Immature natural killer cell (primary cell): ENCODE measurements around the gene ELF1. TPM values are rescaled to one million over a fixed set of nuclear protein-coding genes. Genes with fewer than 3 reads are reported as not detected.
"Not testable (repeated sequence)": the region's sequence is repeated elsewhere in the genome, so short reads cannot be mapped to it uniquely, and the experiment has no call there.

Experiments
- DNase-seq, 3 donors: peaks; one replicate each; pipeline ENCODE4 v3.0.0; 2022; ENCODE audit warnings: mixed read lengths in 1 of 3
- H3K27ac Mint-ChIP-seq, 6 donors: one replicate each; pipeline ENCODE4 v1.8.0; 2020; ENCODE audit warnings: mixed read lengths in 6 of 6, mild to moderate bottlenecking in 5 of 6, inconsistent platforms in 4 of 6, moderate library complexity in 3 of 6
- H3K27me3 Mint-ChIP-seq, 3 donors: one replicate each; pipeline ENCODE4 v1.8.0; 2020 to 2021; ENCODE audit warnings: low read depth in 3 of 3, mild to moderate bottlenecking in 3 of 3, mixed read lengths in 3 of 3, moderate library complexity in 3 of 3, inconsistent platforms in 1 of 3
- H3K36me3 Mint-ChIP-seq, 3 donors: one replicate each; pipeline ENCODE4 v1.8.0; 2020; ENCODE audit warnings: mixed read lengths in 3 of 3, inconsistent platforms in 2 of 3, mild to moderate bottlenecking in 2 of 3
- H3K4me1 Mint-ChIP-seq, 2 donors: one replicate each; pipeline ENCODE4 v1.8.0; 2020; ENCODE audit warnings: inconsistent platforms in 2 of 2, mild to moderate bottlenecking in 2 of 2, mixed read lengths in 2 of 2, moderate library complexity in 1 of 2
- H3K4me3 Mint-ChIP-seq, 5 donors: one replicate each; pipeline ENCODE4 v1.8.0; 2020; ENCODE audit warnings: mild to moderate bottlenecking in 5 of 5, mixed read lengths in 5 of 5, inconsistent platforms in 3 of 5, moderate library complexity in 3 of 5
- H3K9me3 Mint-ChIP-seq, 6 donors: one replicate each; pipeline ENCODE4 v1.8.0; 2020; ENCODE audit warnings: mild to moderate bottlenecking in 6 of 6, mixed read lengths in 6 of 6, inconsistent platforms in 4 of 6, moderate library complexity in 3 of 6
- polyA plus RNA-seq, 3 donors: library from polyadenylated mRNA; unstranded; fragments of 300-500 nt; fragmentation: Illumina TruSeq; gene quantifications; one replicate each; pipeline ENCODE4 v1.2.3, GENCODE V29; 2021

Gene ELF1
- polyA plus RNA-seq, 3 donors from 2014 or later = 76.8 to 128 (median 92.9) TPM

- no peak for DNase-seq
- Mint-ChIP-seq H3K9me3 (peaks cover 0 to 3% (median under 1%) of the 10 kb centered on the region in 6 donors), H3K4me3 (no peak overlapping the region), H3K36me3 (peaks cover 0 to 2% (median 0%) of the 10 kb centered on the region in 3 donors), H3K27me3 (peaks cover 0 to 2% (median 0%) of the 10 kb centered on the region in 3 donors), H3K4me1 (peaks cover 17 to 27% of the 10 kb centered on the region in 2 donors), H3K27ac (peak overlapping the region; percentile 17 to 78 (median 46))
Observed at GRCh38 chr13:40895227-40896184, 123.6 kb downstream of the ELF1 start.

- H3K9me3 Mint-ChIP-seq, H3K27me3 Mint-ChIP-seq, DNase-seq, H3K27ac Mint-ChIP-seq, H3K36me3 Mint-ChIP-seq: not testable (repeated sequence)
- Mint-ChIP-seq H3K4me1 (peaks cover 22 to 35% of the 10 kb centered on the region in 2 donors), H3K4me3 (peak overlapping the region in 1 of 5 donors; percentile 27)
Observed at GRCh38 chr13:40893573-40893972, 125.5 kb downstream of the ELF1 start.

GRCh38 chr13:40886017-40886416 lies 133.1 kb downstream of the ELF1 start:
- peaks cover 30 to 56% of the 10 kb centered on the region in 2 donors for H3K4me1 Mint-ChIP-seq
- no peak overlapping the region for H3K4me3 Mint-ChIP-seq
- peaks cover 0 to 7% (median 1%) of the 10 kb centered on the region in 6 donors for H3K9me3 Mint-ChIP-seq
- peaks cover 0 to 2% (median 0%) of the 10 kb centered on the region in 3 donors for H3K27me3 Mint-ChIP-seq
- H3K36me3 Mint-ChIP-seq = peaks cover 11 to 37% (median 13%) of the 10 kb centered on the region in 3 donors
- DNase-seq = no peak
- no peak overlapping the region for H3K27ac Mint-ChIP-seq

- Mint-ChIP-seq H3K4me1 (peaks cover 33 to 59% of the 10 kb centered on the region in 2 donors), H3K36me3 (peaks cover 19 to 47% (median 27%) of the 10 kb centered on the region in 3 donors), H3K9me3 (peaks cover 3 to 14% (median 6%) of the 10 kb centered on the region in 6 donors)
- not testable (repeated sequence) for H3K27me3 Mint-ChIP-seq, DNase-seq, H3K4me3 Mint-ChIP-seq, H3K27ac Mint-ChIP-seq
Observed at GRCh38 chr13:40884175-40884574, 134.9 kb downstream of the ELF1 start.

Other genes with a start within 250 kb of the ELF1 start
- 10 to 100 TPM; 30.9 to 38.0 (median 33.4) TPM for gene MRPS31, start 248.1 kb downstream of the ELF1 start, polyA plus RNA-seq
- 1 to 10 TPM; 2.1 to 8.3 (median 5.3) TPM for gene SLC25A15, start 229.7 kb downstream of the ELF1 start, polyA plus RNA-seq
- 1 to 10 TPM; 3.6 to 5.4 (median 4.4) TPM for gene WBP4, start 42.2 kb upstream of the ELF1 start, polyA plus RNA-seq
- gene KBTBD6, start 113.5 kb upstream of the ELF1 start, polyA plus RNA-seq = 1 to 10 TPM; 1.7 to 9.0 (median 2.3) TPM
- gene KBTBD7, start 175.3 kb upstream of the ELF1 start, polyA plus RNA-seq = 10 to 100 TPM in 1 of 3 donors, 1 to 10 TPM in 2; 5.1 to 14.8 (median 7.0) TPM
- 1 to 10 TPM; 5.4 to 8.3 (median 7.3) TPM for gene MTRF1, start 244.3 kb upstream of the ELF1 start, polyA plus RNA-seq